HL-60 (cell line): ENCODE data around the gene TTC17.

Experiments
- GABPA ChIP-seq: IDR thresholded peaks from 2 replicates; pipeline ENCODE4 v1.6.1; 2012; ENCODE audit warnings: low read depth
- POLR2AphosphoS5 ChIP-seq: IDR thresholded peaks from 2 replicates; pipeline ENCODE4 v1.6.1; 2012; ENCODE audit warnings: low read depth
- SPI1 ChIP-seq: IDR thresholded peaks from 2 replicates; pipeline ENCODE4 v1.6.1; 2012; ENCODE audit warnings: low read depth, mild to moderate bottlenecking, borderline replicate concordance
- TF ChIP-seq, protein P1 (sequence below): IDR thresholded peaks from one replicate; pipeline ENCODE4 v1.5.1; 2011; ENCODE audit warnings: low read length, control low read depth, inconsistent platforms; ENCODE audit not compliant: insufficient read depth
- TF ChIP-seq, protein P2 (sequence below): IDR thresholded peaks from 2 replicates; pipeline ENCODE4 v1.6.1; 2012; ENCODE audit warnings: low read depth; ENCODE audit not compliant: insufficient replicate concordance

DNA sequence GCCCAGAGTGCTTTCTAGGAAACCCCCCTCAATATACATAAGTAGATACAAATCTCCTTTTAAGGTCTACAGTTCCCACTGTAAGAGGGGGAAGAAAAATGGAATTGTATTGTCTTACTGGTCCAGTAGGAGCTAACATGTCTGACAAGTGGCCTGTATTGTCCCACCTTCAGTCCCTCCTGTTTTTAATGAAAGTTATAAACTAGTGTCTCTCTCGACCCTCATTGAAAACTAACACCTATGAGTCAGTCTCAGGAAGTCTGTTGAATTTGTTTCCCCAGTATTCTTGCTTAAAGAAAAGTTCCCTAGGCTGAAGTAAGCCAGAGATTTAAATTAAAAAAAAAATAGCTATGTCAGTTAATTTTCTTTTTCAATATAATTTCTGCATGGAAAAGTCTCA, 69.3 kb downstream of the TTC17 start:
- TF ChIP-seq, protein P1, sequence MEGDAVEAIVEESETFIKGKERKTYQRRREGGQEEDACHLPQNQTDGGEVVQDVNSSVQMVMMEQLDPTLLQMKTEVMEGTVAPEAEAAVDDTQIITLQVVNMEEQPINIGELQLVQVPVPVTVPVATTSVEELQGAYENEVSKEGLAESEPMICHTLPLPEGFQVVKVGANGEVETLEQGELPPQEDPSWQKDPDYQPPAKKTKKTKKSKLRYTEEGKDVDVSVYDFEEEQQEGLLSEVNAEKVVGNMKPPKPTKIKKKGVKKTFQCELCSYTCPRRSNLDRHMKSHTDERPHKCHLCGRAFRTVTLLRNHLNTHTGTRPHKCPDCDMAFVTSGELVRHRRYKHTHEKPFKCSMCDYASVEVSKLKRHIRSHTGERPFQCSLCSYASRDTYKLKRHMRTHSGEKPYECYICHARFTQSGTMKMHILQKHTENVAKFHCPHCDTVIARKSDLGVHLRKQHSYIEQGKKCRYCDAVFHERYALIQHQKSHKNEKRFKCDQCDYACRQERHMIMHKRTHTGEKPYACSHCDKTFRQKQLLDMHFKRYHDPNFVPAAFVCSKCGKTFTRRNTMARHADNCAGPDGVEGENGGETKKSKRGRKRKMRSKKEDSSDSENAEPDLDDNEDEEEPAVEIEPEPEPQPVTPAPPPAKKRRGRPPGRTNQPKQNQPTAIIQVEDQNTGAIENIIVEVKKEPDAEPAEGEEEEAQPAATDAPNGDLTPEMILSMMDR, result no peak
- no peak for TF ChIP-seq GABPA
- TF ChIP-seq POLR2AphosphoS5, result no peak
- TF ChIP-seq, protein P2, sequence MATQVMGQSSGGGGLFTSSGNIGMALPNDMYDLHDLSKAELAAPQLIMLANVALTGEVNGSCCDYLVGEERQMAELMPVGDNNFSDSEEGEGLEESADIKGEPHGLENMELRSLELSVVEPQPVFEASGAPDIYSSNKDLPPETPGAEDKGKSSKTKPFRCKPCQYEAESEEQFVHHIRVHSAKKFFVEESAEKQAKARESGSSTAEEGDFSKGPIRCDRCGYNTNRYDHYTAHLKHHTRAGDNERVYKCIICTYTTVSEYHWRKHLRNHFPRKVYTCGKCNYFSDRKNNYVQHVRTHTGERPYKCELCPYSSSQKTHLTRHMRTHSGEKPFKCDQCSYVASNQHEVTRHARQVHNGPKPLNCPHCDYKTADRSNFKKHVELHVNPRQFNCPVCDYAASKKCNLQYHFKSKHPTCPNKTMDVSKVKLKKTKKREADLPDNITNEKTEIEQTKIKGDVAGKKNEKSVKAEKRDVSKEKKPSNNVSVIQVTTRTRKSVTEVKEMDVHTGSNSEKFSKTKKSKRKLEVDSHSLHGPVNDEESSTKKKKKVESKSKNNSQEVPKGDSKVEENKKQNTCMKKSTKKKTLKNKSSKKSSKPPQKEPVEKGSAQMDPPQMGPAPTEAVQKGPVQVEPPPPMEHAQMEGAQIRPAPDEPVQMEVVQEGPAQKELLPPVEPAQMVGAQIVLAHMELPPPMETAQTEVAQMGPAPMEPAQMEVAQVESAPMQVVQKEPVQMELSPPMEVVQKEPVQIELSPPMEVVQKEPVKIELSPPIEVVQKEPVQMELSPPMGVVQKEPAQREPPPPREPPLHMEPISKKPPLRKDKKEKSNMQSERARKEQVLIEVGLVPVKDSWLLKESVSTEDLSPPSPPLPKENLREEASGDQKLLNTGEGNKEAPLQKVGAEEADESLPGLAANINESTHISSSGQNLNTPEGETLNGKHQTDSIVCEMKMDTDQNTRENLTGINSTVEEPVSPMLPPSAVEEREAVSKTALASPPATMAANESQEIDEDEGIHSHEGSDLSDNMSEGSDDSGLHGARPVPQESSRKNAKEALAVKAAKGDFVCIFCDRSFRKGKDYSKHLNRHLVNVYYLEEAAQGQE, result no peak
- no peak for TF ChIP-seq SPI1
